ENCODE results near the gene KDM4C.

Gene KDM4C

DNA sequence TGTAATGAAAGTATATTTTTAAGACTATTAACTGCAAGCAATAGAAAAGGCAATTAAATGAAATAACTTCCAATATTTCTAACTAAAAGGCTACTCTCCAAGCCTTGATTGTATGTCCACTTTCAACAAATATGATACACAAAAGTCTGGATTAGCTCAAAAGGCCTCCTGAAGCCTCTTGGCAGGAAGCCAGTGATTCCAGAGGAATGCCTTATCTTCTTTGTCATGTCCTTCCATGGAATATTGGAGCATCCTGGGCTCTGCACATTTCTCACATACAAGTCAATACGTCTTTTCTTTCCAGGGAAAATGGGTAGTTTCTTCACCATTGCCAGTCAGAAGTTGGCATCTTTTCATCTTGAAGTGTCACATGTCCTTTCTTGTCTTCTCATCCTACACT, 357.8 kb downstream of the KDM4C start:
- DNase-seq = no peak

DNA sequence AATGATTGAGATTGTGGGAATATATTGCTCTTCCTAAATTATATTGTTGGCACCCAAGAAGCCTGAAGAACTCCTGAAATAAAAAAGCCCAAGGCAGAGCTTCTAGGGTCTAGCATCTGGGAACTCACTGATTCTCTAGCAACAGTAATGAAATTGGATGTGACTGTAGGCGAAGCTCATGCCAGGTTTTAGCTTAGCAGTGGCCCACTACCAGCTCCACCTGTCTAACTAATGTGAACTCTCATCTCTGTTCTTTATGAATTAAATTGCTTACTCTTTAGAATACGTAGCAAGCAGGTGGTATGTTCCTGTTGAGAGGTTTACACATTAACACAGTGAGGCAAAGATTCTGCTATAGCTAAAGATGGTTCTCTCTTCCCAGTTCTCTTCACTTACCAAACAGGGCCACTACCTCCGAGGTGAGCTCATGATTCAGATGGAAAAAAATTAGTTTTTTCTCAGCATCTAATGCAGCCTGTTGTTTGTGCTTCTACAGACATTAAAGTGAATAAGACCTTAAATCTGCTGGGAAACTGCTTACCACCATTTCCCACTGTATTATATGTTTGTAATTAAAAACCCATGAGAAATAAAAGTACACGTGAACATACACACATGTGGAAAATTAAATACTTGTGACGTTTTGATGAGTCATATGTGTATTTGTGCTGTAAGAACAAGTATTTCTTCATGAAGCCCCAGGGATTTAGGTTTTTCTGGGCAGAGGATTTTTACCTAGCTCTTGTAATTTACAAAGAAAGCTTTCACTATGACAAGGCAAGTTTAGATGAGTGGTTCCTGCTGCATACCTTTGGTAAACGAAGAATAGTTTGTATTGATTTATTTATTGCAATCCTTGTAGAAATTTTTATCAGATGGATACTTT, 360.1 kb downstream of the KDM4C start:
- no peak for DNase-seq

DNA sequence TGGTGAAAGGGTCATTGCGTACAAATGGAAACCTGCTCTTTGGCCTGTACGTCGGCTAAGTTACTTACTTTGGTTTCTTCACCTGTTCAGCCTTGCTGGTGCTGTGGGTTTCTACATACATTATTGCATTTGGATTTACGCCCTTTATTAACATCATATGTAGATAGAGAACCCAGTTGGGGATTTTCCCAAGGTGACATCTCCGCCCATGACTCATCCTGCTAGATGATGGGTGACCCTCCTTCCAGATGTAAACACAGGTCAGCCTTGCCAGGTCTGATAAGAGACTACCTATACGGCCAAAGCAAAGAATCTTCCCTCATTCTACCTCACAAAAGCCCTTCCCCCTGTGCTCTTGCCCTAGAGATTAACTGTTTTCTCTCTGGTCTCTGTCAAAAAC, 360.9 kb downstream of the KDM4C start:
- DNase-seq = no peak

DNA sequence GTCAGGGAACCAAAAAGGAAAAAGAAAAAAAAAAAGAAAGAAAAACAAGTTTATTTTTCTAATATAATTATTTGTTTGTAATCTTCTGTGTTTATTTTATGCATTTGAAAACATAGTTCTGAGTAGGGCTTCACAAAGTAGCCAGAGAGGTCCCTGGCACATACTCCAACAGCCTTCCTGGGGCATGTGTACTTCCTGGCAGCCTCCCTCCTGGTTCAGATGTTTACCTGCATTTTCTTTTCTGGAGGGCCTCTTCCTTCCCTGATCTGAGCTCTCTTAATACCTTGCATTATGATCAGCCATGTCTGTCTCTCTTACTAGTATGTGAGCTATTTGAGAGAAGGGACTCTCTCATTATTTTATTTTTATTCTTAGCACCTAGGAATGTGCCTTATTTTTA, 361.8 kb downstream of the KDM4C start:
- no peak for DNase-seq

DNA sequence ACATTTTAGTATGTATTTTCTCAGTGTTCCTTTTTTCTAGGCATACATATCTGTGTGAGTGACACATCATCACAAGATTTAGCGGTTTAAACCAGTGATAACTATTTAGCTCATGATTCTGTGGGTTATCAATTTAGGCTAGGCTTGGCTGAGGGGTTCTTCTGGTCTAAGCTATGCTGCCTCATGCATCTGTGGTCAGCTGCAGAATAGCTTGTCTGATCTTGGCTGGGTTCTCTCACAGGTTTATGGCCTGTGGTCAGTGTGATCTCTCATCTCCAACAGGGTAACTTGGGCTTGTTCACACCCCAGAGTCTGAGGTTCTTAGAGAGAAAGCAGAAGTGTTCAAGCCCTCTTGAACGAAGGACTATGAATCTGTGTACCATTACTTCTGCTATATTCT, 363.3 kb downstream of the KDM4C start:
- no peak for DNase-seq

DNA sequence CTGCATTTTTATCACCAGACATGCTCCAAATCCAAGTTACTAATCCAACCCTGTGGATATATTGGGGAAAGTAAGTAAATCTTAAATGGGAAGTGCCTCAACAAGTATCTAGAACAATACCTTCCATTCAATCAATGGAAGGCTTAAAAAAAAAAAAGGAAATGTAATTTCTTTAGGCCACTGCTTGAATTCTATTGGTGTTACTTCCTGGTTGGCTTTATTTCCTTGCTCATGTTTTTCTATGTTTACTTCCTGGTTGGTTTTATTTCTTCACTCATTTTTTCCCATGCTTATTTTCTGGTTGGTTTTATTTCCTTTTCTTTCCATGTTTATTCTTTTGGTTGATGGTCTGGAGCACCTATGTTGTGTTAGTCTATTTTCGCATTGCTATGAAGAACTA, 363.9 kb downstream of the KDM4C start:
- no peak for DNase-seq

DNA sequence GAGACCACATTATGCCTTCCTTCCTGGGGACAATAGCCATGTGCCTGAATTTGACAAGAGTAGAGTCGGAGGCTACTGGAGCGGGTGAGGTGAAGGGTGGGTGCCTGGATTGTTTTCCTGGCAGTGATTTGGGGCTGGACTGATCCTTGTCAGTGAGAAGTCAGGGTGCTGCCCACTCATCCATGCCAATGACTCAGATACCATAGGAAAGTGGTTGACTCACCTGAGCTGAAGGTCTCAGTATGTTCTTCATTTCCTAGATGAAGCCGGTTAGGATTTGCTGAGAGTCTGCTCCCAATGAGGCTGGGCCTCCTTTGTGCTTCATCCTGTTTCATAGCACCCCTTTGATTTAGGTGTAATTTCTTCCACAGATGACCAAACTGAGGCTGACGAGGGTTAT, 366.0 kb downstream of the KDM4C start:
- DNase-seq = no peak

DNA sequence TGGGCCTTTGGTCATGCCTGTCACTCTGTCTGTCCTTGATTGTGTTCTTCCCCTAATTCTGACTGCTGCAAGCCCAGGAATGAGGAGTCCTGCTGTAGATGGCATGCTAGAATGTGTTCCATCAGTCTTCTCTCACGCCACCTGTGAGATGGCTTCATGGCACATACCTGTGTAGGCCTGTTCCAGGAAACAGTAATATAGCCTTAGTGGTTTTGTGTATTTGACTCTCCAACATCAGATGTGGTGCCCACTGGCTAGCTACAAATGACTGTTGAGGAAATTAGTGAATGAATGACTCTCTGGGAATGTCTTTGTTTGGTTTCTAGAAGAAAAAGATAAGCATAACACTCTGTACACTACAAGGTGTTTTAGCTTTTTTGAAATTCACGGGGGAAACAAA, 367.5 kb downstream of the KDM4C start:
- DNase-seq = no peak

DNA sequence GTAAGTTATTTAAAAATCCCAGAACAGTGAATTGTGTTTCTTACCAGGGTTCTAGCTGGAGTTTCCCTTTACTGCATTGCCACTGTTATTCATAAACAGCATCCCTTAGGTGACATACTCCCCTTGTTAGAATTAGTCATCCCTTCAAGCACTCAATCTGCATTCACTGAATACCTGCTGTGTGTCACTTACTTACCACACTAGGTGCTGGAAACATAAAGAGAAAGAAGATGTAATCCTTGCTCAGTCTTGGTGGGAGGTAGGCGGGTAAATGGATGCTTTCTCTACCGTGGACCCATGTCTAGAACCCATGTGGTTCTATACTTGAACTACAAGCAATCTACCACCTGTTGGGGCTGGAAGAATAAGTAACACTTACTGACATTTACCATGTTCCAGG, 371.6 kb downstream of the KDM4C start:
- no peak for DNase-seq

DNA sequence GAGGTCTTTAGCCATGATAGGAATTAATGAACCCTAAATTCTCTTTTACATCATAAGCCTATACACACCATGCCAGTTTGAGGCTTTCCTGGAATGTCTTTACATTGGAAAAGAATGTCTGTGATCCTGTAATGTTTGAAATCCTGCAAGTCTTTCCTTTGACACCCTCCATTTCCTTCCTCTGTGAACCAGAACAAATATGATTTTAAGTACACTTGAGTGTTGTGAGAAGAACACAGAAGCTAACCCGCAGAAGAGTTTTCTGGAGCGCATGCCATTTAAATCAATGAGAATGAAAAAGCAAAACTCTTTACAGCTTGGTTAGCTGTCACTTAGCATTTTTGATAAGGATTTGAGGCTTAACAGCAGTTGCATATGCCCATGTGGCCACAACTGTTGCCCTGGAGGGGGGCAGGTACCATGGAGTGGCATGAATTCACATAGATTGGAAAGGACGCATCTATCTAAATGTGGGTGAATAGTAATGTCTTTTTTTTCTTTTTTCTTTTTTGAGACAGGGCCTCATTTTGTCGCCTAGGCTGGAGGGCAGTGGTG, 372.6 kb downstream of the KDM4C start:
- no peak for DNase-seq

DNA sequence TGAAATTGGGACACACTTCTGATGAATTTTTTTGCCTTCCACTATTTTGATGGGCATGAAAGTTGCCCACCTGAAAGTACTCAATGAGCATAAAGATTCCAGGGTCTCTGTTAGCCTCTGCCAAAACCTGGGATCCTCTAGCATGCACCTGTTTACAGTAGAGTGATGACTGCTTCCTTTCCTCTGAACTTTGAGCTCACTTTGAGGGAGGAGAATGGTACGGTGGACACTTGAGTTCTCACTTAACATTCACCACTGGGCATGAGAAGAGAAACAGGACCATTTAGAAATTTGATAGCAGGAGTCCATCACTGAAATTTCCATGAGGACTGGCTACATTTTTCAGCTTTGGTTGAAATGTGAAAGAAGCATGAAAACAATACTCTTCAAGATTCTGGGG, 374.8 kb downstream of the KDM4C start:
- DNase-seq = no peak

DNA sequence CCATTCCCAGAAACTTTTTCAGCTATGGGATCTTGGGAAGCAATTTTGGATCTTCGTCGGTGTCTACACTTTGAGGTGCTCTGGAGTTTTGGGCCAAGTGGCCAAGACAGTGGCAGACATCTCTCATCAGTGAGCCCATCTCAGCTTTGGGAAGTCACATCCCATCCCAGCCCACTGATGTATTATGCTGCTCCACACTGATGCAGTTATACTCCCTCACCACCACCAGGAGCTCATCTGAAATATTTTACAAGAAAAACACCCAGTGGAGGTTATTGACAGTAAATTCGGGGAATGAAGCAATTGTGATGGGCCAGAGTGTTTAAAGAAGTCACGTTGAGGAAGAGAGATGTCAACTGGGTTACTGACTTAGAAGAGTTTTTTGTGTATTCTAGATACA, 378.0 kb downstream of the KDM4C start:
- DNase-seq = no peak

DNA sequence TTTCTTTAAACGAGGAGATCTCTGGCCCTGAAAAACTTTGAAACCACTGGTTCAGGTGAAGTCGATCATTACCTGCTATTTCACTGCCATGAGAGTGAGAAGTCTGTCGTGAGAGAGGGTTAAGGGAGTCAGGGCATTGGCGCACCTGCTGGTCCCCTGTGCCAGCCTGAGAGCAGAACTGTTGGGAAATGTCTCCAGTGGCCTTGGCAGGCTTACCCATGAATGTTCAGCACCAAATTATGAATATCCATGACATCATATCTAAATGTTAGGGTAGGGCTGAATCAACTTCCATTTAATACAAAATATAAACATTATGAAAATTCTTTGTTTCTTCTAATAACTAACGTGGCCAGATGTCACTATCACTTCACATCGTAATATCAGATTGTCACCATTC, 379.3 kb downstream of the KDM4C start:
- DNase-seq = no peak

DNA sequence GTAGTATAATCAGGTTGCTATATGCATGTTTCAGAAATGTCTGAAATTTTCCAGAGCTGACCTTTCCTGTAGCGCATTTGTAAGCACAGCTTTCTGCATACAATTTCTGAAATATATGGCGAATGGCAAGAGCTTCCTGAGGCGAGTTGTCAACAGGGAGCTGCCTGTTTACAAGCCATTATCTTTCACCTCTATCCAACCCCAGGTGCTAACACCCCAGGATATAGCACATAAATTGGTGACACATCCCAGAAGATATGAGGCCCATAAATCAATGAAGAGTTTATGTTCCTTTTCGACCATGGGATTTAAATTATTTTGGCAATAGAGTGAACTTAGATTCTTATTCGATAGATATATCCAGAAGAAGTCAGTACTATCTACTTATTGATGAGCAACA, 379.8 kb downstream of the KDM4C start:
- no peak for DNase-seq

DNA sequence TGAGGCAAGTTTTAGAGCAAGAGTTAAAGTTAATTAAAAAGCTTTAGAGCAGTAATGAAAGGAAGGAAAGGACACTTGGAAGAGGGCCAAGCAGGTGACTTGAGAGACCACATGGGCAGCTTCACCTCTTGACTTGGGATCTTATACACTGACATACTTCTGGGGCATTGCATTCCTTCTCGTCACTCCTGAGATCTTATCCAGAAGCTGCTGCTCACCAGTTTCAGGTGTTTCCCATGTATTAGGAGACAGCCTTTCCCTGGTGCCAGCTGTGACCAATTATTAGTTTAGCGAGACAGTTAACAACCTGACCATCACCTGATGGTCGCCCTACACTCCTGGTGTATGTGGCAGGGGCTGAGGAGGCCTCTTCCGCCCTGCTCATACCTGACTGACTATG, 382.1 kb downstream of the KDM4C start:
- DNase-seq = no peak

DNA sequence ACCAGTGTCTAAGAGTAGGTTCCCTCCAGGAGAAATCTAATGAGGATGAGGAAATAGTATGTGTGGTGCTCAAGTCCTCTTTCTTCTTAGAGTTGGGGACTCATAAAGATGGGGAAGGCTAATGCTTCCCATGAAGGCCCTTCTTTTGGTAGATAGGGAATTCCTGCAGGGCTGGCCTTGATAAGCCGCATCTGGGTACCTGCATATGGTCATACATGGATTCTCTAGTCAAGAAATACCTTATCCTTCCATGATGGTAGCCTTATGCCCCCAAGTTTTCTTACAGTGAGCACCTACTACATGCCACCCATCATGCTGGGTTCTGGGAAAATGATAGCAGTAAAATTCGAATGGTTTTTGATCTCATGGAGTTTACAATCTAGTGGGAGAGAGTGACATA, 382.6 kb downstream of the KDM4C start:
- no peak for DNase-seq

DNA sequence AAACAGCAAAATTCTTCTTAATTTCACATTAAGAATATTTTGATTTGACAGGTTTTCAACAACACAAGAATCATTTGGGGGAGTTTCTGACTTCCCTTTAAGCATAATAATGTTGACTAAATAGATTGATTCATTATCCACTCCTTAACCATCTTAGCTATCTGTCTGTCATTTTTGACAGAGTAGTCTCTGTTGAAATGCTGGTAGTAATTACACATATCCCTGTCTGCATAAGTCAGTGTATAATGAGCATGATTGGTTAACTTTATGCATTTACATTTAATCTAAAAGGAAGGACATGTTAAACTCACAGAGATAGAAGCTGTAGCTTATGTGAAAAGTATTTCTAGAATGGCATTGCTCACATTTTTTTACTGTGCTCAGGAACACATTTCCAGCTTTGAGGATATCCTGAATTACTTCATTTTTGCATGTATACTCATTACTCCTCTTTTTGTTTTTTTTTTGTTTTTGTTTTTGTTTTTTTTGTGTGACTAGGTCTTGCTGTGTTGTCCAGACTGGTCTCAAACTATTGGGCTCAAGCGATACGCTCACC, 385.9 kb downstream of the KDM4C start:
- DNase-seq = no peak

DNA sequence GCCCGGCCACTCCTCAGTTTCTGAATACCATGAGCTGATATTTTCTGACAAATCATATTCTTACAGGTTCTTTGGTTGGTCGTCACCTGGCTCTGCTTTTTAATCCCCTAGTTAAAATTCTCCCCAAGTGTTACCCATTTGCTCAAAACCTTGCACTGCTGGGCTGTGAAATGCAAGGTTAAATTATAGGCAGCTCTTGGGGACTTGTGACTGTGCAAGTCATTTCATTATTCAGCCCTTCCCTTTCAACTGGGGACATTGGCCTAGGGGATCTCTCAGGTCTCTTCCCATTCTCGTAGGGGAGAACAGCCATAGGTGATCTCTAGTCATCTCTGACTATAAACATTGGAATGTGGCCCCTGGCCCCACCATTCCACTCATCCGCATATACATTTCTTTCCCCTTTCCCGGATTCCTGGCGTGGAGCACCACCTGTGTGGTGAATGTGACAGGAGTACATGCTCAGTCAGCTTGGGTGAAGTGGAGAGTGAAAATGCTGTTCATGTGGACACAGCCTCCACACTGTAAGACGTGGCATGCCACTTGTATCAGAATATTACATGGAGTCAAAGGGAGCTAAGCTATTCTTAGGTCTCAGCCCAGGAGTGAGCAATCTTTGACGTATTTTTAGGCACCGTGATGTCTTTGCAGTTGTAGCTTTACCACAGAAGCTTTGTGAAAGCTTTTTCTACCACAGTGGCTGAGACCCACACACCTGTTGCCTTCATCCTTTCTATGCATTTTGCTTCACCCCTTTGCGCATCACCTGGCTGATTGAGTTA, 386.7 kb downstream of the KDM4C start:
- no peak for DNase-seq

DNA sequence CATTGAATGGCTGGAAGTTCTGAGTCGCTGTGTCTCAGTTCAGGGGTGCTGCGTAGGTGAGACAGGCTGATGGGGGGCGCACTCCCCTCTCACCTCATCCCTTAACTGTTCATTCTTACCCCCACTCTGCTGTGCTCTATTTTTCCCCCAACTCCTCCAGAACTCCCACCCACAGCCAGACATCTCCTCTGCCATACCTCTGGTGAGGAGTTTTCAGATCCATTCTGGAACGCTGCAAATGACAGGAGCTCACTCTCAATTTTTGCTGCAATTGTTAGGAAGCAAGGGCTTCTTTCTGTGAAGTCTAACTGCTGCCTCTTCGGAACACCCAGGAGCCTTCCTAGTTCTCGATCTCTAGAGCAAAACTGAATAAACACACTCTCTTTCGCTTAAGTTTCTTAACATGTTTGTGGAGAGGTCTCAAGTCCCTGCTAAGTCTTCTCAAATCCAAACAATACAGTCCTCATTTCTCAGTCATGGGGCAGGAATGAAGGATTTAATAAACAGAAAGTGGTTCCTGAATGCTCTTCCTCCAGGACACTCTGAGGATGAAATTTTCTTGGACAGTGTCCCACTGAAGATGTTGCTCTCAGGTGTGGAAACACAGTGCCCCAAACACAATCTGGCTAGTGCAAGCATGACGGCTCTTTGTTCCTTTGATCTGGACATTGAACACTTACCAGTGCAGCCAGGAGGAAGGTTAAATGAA, 387.7 kb downstream of the KDM4C start:
- no peak for DNase-seq

DNA sequence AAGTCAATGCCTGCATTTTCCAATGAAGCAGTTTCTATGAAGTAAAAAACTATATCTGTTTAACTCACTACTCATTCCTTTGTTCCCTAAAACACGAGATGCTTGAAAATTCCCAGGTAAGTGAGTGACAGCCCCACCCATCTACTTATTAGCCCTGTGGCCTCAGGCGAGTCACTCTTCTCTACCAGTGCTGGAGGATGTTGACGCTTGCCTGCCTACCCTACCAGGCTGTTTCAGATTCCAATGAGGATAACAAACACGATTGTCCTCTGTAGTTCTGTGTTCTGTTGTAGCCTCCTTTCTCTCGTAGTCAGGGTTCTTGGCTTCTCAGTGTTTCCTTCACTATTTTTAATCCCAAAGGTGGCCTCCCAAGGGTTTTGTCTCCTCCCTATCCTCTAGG, 388.8 kb downstream of the KDM4C start:
- no peak for DNase-seq

DNA sequence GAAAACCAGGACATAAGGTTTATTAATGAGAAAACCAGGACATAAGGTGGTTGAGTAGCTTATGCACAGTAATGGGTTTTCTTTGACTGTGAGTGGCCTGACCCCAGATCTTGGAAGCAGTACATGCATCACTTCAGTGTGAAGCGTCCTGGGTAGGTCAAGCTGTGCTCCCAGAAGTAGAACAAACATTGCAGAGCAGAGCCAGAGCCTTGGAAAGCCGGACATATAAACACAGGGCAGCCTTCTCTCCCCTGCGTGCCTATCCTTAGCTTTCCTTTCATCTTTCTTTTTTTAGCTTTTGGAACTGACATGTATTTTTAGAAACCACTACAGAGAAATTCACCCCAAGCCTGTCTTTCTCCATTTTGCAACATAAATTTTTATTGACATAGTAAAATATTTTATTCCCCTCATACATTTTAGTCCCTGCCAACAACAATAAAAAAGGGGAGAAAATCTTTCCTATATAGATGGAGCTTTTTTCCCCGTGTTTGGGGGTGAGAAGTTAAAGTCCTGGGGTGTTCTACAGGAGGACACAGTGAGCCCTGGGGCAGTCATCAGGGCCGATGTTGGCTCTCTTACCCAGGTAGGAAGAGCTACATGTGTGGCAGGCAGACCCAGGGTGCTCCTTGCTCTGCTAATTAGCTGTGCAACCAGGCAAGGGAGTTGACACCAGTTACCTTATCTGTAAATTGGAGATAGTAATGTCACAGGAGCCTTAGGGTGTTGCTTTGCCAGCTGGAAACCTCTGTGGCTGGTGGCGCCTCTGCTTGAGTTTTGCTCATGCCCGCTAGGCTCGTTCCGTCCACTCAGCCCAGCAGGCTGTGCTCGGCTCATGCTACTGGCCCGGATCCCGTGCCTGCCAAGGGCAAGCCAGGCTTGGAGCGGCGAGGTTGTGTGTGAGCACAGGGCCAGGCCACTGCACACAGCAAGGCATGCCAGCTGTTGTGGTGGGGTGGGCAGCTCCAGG, 389.6 kb downstream of the KDM4C start:
- DNase-seq = no peak

DNA sequence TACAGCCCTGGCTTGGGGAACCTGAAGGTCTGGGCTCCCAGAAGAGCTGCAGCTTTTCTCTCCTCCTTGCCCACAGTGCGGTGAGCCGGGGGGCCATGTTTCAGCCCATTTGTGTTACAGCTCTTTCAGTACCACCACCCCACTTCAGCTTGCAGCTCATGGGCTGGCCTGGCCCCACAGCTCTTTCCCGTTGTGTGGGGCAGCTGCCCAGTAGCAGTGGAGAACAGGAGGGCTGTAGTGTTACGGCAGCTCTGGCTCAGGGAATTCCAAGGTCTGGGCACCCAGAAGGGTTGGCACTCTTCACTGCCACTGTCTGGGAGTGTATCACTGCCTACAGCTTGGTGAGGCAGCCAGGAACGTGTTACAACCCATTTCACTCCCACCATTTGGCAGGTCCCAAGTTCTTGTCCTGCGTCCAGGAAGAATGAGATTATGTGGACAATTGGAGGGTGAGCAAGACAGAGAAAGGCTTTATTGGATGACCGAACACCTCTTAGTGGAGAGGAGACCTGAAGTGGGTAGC, 390.5 kb downstream of the KDM4C start:
- DNase-seq = no peak

Measured in NCI-H226 (cell line).